Measurements from ENCODE around the gene MYO1A. TPM values are rescaled to one million over a fixed set of nuclear protein-coding genes. Genes with fewer than 3 reads are reported as not detected.

Gene MYO1A
- polyA plus RNA-seq, 2 of the 4 experiments (the other 2 are of a cell fraction), result 0.67 to 1.9 TPM

DNA sequence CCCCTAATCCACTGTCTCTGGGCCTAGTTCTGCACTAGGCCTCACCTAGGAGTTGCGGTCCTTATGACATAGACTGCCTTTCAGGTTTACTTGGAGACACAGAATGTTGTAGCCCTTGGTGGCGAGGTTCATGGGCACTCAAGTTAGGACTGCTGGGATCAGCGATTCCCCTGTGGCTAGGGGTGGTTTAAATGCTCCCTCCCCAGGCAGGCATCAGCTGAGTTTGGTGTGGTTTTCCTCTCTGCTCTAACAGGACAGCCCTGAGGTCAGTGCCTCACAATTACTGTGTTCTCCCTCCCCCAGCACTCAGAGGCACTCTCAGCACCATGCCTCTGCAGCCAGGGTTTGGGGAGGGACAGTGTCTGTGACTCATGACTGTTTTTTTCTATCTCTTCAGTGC lies 70.3 kb downstream of the MYO1A start (continued):
- TF ChIP-seq REST (IDR thresholded peaks at IDR 0.05) (no peak), ZSCAN20 (CRISPR knock-in tag; IDR thresholded peaks at IDR 0.05) (no peak), BHLHE40 (IDR thresholded peaks at IDR 0.05; ENCODE audit: low read depth, low read length) (no peak), NFE2L2 (conservative IDR thresholded peaks at IDR 0.05; ENCODE audit: low read length) (no peak), EHF (CRISPR knock-in tag; IDR thresholded peaks at IDR 0.05) (no peak), EHMT2 (IDR thresholded peaks at IDR 0.05; ENCODE audit: low read depth) (no peak), CHD4 (IDR thresholded peaks at IDR 0.05; ENCODE audit: borderline replicate concordance) (no peak), RNF2 (IDR thresholded peaks at IDR 0.05; ENCODE audit: borderline replicate concordance, low read depth) (no peak), HOXB5 (CRISPR knock-in tag; IDR thresholded peaks at IDR 0.05) (no peak), EP300 (IDR thresholded peaks at IDR 0.05) (no peak), RFX5 (IDR thresholded peaks at IDR 0.05) (no peak), RAD21 (conservative IDR thresholded peaks at IDR 0.05 in 1 of 2, IDR thresholded peaks at IDR 0.05 in 1 of 2) (no peak)

Other genes starting within 250 kb of the MYO1A start
- gene SDR9C7, start 115.7 kb downstream of the MYO1A start, polyA plus RNA-seq (2011; rRNA removed), result 0.13 TPM in 1 of 2 replicates, not detected in the other
- 0.05 TPM in 1 of 3 replicates, not detected in the others for gene SDR9C7, start 115.7 kb downstream of the MYO1A start, polyA plus RNA-seq (2017; fragmentation: RNase III; extraction: RNeasy Plus Mini Kit Qiagen cat#74134 plus additional on column Dnase treatment)
- 0.21 and 0.22 TPM in 2 replicates for gene RDH16, start 92.5 kb downstream of the MYO1A start, polyA plus RNA-seq (2011; rRNA removed)
- 0.06 to 0.09 TPM (median 0.08 TPM) in 3 replicates for gene RDH16, start 92.5 kb downstream of the MYO1A start, polyA plus RNA-seq (2017; fragmentation: RNase III; extraction: RNeasy Plus Mini Kit Qiagen cat#74134 plus additional on column Dnase treatment)
- 9.5 and 9.8 TPM in 2 replicates for gene ZBTB39, start 43.6 kb downstream of the MYO1A start, polyA plus RNA-seq (2011; rRNA removed)
- gene ZBTB39, start 43.6 kb downstream of the MYO1A start, polyA plus RNA-seq (2017; fragmentation: RNase III; extraction: RNeasy Plus Mini Kit Qiagen cat#74134 plus additional on column Dnase treatment), result 4.3 to 4.7 TPM (median 4.5 TPM) in 3 replicates
- 0.16 and 0.26 TPM in 2 replicates for gene TAC3, start 33.6 kb downstream of the MYO1A start, polyA plus RNA-seq (2011; rRNA removed)
- gene TAC3, start 33.6 kb downstream of the MYO1A start, polyA plus RNA-seq (2017; fragmentation: RNase III; extraction: RNeasy Plus Mini Kit Qiagen cat#74134 plus additional on column Dnase treatment), result not detected in 3 replicates
- 24.7 and 28.4 TPM in 2 replicates for gene NEMP1, start 28.7 kb upstream of the MYO1A start, polyA plus RNA-seq (2011; rRNA removed)
- 11.9 to 13.2 TPM (median 12.7 TPM) in 3 replicates for gene NEMP1, start 28.7 kb upstream of the MYO1A start, polyA plus RNA-seq (2017; fragmentation: RNase III; extraction: RNeasy Plus Mini Kit Qiagen cat#74134 plus additional on column Dnase treatment)
- gene NAB2, start 39.0 kb upstream of the MYO1A start, polyA plus RNA-seq (2011; rRNA removed), result 8.6 and 10.1 TPM in 2 replicates
- 7.0 to 9.8 TPM (median 7.8 TPM) in 3 replicates for gene NAB2, start 39.0 kb upstream of the MYO1A start, polyA plus RNA-seq (2017; fragmentation: RNase III; extraction: RNeasy Plus Mini Kit Qiagen cat#74134 plus additional on column Dnase treatment)
- gene STAT6, start 61.2 kb upstream of the MYO1A start, polyA plus RNA-seq (2011; rRNA removed), result 58.8 and 64.6 TPM in 2 replicates
- 52.9 to 59.0 TPM (median 58.4 TPM) in 3 replicates for gene STAT6, start 61.2 kb upstream of the MYO1A start, polyA plus RNA-seq (2017; fragmentation: RNase III; extraction: RNeasy Plus Mini Kit Qiagen cat#74134 plus additional on column Dnase treatment)
- gene LRP1, start 78.4 kb upstream of the MYO1A start, polyA plus RNA-seq (2011; rRNA removed), result 5.6 and 11.5 TPM in 2 replicates
- gene LRP1, start 78.4 kb upstream of the MYO1A start, polyA plus RNA-seq (2017; fragmentation: RNase III; extraction: RNeasy Plus Mini Kit Qiagen cat#74134 plus additional on column Dnase treatment), result 8.6 to 9.6 TPM (median 9.4 TPM) in 3 replicates
- not detected in 2 replicates for gene LRP1-AS, start 97.5 kb upstream of the MYO1A start, polyA plus RNA-seq (2011; rRNA removed)
- gene LRP1-AS, start 97.5 kb upstream of the MYO1A start, polyA plus RNA-seq (2017; fragmentation: RNase III; extraction: RNeasy Plus Mini Kit Qiagen cat#74134 plus additional on column Dnase treatment), result not detected in 3 replicates
- 0.52 and 0.69 TPM in 2 replicates for gene NXPH4, start 166.7 kb upstream of the MYO1A start, polyA plus RNA-seq (2011; rRNA removed)
- 3.3 to 4.5 TPM (median 3.5 TPM) in 3 replicates for gene NXPH4, start 166.7 kb upstream of the MYO1A start, polyA plus RNA-seq (2017; fragmentation: RNase III; extraction: RNeasy Plus Mini Kit Qiagen cat#74134 plus additional on column Dnase treatment)
- 110 and 113 TPM in 2 replicates for gene SHMT2, start 179.6 kb upstream of the MYO1A start, polyA plus RNA-seq (2011; rRNA removed)
- 150 to 166 TPM (median 156 TPM) in 3 replicates for gene SHMT2, start 179.6 kb upstream of the MYO1A start, polyA plus RNA-seq (2017; fragmentation: RNase III; extraction: RNeasy Plus Mini Kit Qiagen cat#74134 plus additional on column Dnase treatment)
- 0.40 and 0.62 TPM in 2 replicates for gene STAC3, start 201.1 kb upstream of the MYO1A start, polyA plus RNA-seq (2011; rRNA removed)
- gene STAC3, start 201.1 kb upstream of the MYO1A start, polyA plus RNA-seq (2017; fragmentation: RNase III; extraction: RNeasy Plus Mini Kit Qiagen cat#74134 plus additional on column Dnase treatment), result 0.43 to 0.59 TPM (median 0.54 TPM) in 3 replicates